Skin epidermis (tissue), 12 donors: ENCODE data around the gene PNMA1.

Source experiments
- H3K27ac ChIP-seq, 21 experiments: fragments of 200-600 bp; sonication (generic) in 11 of 21; one replicate each; pipeline ENCODE4 v1.5.0; 2020; ENCODE audit warnings: mild to moderate bottlenecking in 3 of 21, inconsistent platforms in 2 of 21, moderate library complexity in 2 of 21
- H3K4me3 ChIP-seq, 7 experiments: fragments of 200-600 bp; sonication (generic) in 2 of 7; one replicate each; pipeline ENCODE4 v1.5.0; 2020; ENCODE audit warnings: inconsistent platforms in 2 of 7, mild to moderate bottlenecking in 2 of 7, moderate library complexity in 1 of 7

The PNMA1 gene

GRCh38 chr14:73740618-73741326 lies 26.6 kb upstream of the PNMA1 start:
- Histone ChIP-seq H3K27ac (peak overlapping the region in 20 of 21 experiments; percentile 61 to 97 (median 85)), H3K4me3 (peak overlapping the region in 2 of 7 experiments; percentile 5 to 19)

GRCh38 chr14:73739899-73740617 lies 25.9 kb upstream of the PNMA1 start:
- H3K27ac ChIP-seq = peak overlapping the region in 20 of 21 experiments; percentile 50 to 97 (median 85)
- H3K4me3 ChIP-seq = no peak overlapping the region

GRCh38 chr14:73739174-73739898 lies 25.2 kb upstream of the PNMA1 start:
- Histone ChIP-seq H3K4me3 (no peak overlapping the region), H3K27ac (peak overlapping the region in 18 of 21 experiments; percentile 50 to 97 (median 86))

GRCh38 chr14:73738518-73739173 lies 24.5 kb upstream of the PNMA1 start:
- no peak overlapping the region for H3K4me3 ChIP-seq
- peak overlapping the region in 8 of 21 experiments; percentile 29 to 90 (median 81) for H3K27ac ChIP-seq

- peak overlapping the region in 1 of 21 experiments; percentile 25 for H3K27ac ChIP-seq
- H3K4me3 ChIP-seq = no peak overlapping the region
These were observed 22.7 kb upstream of the PNMA1 start for GRCh38 chr14:73736842-73737241.

- no peak overlapping the region for H3K4me3 ChIP-seq
- H3K27ac ChIP-seq = peak overlapping the region in 2 of 21 experiments; percentile 4 to 44
These were observed 17.8 kb upstream of the PNMA1 start for GRCh38 chr14:73732006-73732405.

GRCh38 chr14:73731111-73731510 lies 16.9 kb upstream of the PNMA1 start:
- Histone ChIP-seq H3K4me3 (no peak overlapping the region), H3K27ac (peak overlapping the region in 3 of 21 experiments; percentile 0 to 22 (median 13))

- Histone ChIP-seq H3K27ac (peak overlapping the region in 6 of 21 experiments; percentile 6 to 60 (median 32)), H3K4me3 (no peak overlapping the region)
These were observed 15.5 kb upstream of the PNMA1 start for GRCh38 chr14:73729556-73730265.

- Histone ChIP-seq H3K4me3 (no peak overlapping the region), H3K27ac (peak overlapping the region in 14 of 21 experiments; percentile 11 to 66 (median 50))
These were observed 14.6 kb upstream of the PNMA1 start for GRCh38 chr14:73728717-73729330.

- no peak overlapping the region for H3K4me3 ChIP-seq
- H3K27ac ChIP-seq = peak overlapping the region in 11 of 21 experiments; percentile 64 to 88 (median 71)
These were observed 13.0 kb upstream of the PNMA1 start for GRCh38 chr14:73727166-73727565.

- H3K4me3 ChIP-seq = no peak overlapping the region
- H3K27ac ChIP-seq = peak overlapping the region in 17 of 21 experiments; percentile 18 to 88 (median 68)
These were observed 12.1 kb upstream of the PNMA1 start for GRCh38 chr14:73726025-73726961.

GRCh38 chr14:73725116-73726024 lies 11.2 kb upstream of the PNMA1 start:
- Histone ChIP-seq H3K4me3 (no peak overlapping the region), H3K27ac (peak overlapping the region in 18 of 21 experiments; percentile 34 to 88 (median 69))

- no peak overlapping the region for H3K4me3 ChIP-seq
These were observed 10.5 kb upstream of the PNMA1 start for GRCh38 chr14:73724696-73725095.

GRCh38 chr14:73723797-73724661 lies 9.8 kb upstream of the PNMA1 start:
- no peak overlapping the region for H3K4me3 ChIP-seq
- peak overlapping the region in 19 of 21 experiments; percentile 2 to 88 (median 68) for H3K27ac ChIP-seq

More at GRCh38 chr14:73724696-73725095, 10.5 kb upstream of the PNMA1 start:
- peak overlapping the region in 19 of 21 experiments; percentile 2 to 88 (median 68) for H3K27ac ChIP-seq

- Histone ChIP-seq H3K27ac (peak overlapping the region in 19 of 21 experiments; percentile 2 to 88 (median 68)), H3K4me3 (no peak overlapping the region)
These were observed 9.2 kb upstream of the PNMA1 start for GRCh38 chr14:73723406-73723796.
